Measurements from ENCODE around the gene TLDC2.

TLDC2 gene

DNA sequence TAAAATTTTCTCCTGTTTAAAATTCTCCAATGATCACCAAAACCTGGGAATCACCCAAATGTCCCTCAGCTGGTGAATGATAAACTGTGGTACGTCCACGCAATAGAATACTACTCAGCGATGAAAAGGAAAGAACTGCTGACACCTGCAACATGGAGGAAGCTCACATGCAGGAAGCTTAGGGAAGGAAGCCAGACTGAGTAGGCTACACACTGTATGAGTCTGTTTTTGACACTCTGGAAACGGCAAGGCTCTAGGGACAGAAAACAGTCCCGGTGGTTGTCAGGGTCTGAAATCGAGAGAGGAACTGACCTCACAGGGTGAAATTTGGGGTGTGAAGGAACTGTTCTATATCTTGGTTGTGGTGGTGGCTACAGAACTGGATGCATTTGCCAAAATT lies 25.2 kb upstream of the TLDC2 start:
- DNase-seq: no peak

DNA sequence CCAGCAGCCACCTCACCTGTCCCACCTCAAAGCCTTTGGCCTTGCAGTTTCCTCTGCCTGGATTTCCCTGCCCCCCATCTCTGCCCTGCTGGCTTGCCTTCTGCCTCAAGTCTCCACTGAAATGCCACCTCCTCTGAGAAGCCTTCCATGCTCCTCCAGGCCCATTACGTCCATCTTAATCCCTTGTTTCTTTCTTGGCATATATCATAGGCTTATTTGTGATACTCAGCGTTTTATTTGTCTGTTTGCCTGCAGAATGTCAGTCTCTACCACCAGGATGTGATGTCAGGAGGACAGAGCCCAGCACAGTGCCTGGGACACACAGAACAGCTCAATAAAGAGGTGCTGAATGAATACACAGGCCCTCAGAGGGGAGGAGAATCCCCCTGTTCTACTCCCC lies 24.4 kb upstream of the TLDC2 start:
- no peak for DNase-seq

DNA sequence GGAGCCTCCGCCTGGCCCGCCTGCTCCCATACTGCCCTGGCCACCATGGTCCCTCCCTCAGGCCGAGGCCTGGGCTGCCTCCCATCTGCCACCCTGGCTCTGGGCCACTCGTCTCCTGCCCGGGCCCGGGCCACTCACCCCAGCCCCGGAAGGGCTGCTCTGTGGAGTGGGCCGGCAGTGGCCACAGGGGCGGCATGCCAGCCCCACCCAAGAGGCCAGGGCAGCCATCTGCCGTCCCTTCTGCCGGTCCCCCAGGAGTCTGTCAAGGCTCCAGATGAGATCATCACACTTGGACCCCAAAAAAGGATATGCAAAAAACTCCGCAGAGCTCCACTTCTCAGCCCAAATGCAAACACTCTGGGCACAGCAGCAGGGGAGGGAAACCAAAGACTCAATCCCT lies 23.8 kb upstream of the TLDC2 start:
- no peak for DNase-seq

DNA sequence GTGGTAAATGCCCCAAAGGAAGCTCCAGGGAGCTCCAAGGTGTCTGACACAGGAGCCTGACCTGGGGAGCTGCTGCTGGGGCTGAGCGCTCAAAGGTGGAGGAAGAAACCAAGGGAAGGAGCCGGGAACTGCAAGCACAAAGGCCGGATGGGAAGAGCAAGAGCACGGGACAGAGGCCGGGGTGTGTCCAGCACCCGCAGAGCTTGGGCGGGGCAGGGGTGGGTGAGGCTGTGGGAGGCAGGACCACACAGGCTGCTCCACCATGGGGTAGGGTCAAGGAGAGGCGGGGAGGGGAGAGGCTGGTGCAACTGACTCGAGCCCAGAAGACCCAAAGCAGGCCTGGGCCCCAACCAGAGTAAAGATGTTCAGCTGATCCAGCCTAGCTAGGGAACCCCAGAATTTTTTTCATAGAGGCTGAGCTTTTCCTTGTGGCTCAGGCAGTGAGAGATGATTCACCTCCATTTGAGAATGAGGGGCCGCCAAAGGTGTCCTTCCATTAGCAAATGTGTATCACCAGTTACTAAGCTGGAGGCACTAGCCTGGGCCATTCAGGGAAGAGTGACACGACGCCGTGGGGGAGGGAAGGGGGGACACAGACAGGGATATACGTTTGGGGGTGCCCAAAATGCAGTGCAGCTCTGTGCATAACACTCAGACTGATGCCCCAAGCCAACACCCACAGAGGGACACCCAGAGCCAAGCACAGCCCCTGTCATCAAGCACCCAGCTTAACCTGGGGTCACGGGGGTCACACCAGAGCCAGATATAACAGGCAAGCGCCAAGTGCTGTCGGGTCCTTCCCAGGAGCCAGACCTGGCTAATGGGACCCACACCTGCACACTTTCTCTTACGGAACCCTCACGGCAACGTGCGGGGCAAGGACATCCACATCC lies 21.3 kb upstream of the TLDC2 start:
- DNase-seq: no peak

DNA sequence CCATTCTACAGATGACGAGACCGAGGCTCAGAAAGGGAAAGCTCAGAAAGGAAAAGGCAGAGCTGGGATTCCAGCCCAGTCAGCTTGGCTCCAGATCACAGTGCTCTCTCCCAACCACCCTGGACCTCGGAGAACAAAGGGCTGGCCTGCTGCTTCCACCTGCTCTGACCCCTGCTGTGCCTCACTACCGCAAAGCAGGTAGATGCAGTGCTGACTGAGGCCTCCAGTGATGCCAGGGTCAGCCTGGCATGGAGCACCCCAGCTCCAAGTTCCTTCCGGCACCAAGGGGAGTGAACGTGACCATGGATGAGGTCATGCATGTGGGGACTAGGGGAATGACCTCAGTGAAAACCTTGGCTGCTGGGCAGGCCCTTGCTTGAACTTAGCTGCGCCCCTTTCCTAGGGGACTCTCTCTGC lies 20.7 kb upstream of the TLDC2 start:
- DNase-seq: no peak

DNA sequence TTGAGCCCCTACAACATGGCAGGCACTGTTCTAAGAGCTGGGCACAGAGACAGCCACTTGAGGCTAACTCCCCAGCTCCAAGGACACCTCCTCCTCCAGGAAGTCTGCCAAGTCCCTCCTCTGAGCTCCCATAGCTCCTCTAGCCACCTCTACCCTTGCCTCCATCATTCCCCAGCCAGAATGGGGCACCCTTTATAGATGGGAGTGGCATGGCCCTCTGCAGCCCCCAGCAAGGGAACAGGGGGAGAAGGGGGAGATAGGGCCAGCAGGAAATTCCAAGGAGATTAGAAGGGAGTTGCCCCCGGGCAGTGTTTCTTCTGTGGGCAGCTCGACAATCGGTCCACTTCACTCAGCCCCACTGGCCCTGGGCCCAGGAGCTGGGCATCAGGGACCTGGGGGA lies 19.7 kb upstream of the TLDC2 start:
- no peak for DNase-seq

DNA sequence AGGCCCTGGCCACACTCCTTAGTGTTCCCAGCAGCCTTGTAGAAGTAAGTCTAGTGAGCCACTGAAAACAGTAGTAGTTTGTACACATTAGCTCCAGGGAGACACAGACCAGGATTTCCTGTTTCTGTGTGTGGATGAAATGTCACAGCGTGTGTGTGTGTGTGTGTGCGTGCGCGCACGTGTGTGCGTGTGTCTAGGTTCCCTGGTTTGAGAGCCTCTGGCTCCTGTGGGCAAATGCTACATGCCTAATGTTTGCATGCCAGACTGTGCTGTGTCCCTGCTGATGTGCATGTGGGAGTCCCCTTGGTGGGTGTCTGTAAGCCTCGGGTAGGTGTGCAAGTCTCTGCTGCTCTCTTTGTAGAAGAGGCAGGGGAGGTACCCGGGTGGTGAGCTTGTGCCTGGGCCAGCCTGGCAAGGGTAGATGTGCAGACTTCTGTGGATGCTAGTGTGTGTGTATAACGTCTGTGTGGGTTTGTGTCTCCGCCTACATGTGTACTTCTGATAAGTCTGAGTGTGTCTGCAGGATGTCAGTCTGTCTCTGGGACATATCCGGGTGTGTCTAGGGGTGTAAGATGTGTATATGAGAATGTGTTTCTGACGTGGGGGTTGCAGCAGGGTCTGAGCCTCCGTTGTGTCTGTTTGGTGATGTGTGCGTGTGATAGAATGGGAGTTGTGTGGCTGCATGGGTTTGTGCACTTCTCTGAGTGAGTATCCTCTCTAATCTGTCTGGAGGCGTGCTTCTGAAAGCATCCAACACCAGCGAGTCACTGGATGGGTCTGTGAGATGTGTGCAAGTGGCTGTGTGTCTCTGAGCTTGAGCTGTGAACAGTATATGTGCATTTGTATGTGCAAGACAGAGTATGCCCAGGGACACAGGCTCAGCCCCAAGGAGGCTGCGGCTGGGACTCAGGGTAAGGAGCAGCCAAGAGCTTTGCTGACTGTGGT lies 19.0 kb upstream of the TLDC2 start:
- DNase-seq: peak; percentile 41

DNA sequence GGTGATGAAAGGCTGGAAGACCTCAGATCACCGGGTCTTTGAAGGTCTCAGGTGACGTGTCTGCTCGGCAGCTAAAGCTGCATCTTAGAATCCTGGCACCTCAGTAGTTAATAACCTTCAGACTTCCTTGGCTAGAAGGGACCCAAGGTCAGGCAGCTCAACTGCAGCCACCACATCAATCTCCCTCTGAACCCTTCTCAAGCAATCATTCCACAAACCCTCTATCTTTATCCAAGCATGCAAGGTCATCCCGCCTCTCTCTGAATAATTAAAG lies 16.7 kb upstream of the TLDC2 start:
- no peak for DNase-seq

DNA sequence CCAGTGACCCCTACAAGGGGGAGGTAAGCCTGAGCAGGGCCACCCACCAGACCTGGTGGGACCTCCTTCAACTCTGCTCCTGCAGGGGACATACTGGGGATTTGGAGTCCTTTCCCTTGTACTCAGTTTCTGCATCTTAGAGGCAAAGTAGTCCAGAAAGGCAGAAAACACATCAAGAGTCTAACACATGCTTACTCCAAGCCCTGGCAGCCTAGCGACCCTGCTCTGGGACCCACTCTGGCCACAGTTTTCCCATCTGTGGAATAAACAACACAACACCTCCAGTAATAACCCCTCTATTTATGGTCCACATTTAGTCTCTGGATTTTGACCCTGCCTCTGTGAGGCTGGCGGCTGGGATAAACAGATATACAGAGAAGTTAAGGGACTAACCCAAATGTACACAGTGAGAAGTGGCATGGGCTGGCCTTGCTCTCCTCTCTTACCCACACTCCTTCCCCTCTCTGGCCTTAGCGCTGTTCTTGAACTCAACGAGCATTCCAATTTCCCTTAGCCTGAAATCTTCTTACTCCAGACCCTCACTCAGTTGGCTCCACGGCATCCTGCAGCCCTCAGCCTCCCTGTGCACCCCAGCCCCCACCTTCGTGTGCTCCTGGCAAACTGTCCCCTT lies 16.1 kb upstream of the TLDC2 start:
- no peak for DNase-seq

DNA sequence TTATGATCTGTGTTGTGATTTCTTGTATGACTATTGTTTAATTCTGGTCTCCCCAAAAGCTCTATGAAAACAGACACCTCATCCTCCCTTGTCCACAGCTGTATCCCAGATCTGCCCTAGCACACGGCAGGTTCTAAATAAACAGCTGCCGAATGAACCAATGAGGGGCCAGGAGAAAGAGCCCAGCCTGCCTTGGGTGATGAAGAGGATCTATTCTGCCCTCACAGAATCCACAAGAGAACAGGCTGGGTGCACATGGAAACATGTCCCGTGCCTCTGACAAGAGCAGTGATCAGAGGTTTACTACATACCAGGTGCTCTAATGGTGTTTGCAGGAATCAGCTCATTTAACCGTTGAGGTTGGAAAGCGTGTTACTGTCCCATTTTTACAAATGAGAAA lies 15.6 kb upstream of the TLDC2 start:
- DNase-seq: no peak

DNA sequence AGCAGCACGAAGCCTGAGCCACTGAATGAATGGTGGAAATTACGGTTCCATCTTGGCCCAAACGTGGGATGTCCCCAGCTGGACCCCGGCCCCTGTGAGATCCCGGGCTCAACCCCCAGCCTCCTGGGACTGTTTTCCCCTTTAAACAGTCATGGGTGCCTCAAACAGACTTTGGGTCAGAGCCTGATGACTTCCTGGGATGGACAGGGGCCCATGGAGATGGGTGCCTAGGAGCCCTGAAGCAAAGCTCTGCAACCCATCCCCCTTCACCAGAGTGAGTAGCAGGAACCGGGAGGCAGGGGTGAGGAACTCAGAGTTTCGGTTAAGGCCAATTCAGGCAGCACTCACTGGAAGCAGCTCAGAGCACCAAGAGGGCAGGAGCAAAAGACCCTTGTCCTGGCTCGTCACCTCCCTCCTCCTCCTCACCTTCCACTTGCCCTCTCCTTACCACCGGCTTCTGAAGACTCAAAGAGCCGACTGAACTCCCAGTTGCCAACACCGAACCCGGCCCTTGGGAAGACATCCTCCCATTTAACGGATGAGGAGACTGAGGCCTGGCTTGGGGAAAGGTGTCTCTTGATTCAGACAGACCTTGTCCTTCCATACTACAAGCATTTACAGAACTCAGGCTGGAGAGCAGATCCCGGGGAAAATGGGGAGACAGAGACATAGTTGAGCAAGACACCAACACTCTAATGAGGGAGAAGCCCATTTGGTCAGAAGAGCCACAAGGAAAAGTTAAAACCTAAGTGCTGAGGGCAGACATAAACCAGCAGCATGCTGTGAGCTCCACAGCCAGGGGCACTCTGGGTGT lies 14.9 kb upstream of the TLDC2 start:
- no peak for DNase-seq

DNA sequence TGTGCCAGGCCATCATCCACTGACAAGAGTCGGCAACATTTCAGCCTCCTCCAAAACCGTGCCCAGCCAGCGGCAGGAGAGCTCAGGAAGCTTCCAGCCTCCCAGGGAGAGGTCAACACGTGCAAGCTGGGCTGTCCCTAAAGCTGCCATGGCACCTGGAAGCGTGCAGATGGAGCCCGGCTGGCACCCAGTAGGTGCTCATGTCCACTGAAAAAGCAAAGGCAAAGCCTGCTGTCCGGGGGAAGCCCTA lies 14.4 kb upstream of the TLDC2 start:
- DNase-seq: no peak

DNA sequence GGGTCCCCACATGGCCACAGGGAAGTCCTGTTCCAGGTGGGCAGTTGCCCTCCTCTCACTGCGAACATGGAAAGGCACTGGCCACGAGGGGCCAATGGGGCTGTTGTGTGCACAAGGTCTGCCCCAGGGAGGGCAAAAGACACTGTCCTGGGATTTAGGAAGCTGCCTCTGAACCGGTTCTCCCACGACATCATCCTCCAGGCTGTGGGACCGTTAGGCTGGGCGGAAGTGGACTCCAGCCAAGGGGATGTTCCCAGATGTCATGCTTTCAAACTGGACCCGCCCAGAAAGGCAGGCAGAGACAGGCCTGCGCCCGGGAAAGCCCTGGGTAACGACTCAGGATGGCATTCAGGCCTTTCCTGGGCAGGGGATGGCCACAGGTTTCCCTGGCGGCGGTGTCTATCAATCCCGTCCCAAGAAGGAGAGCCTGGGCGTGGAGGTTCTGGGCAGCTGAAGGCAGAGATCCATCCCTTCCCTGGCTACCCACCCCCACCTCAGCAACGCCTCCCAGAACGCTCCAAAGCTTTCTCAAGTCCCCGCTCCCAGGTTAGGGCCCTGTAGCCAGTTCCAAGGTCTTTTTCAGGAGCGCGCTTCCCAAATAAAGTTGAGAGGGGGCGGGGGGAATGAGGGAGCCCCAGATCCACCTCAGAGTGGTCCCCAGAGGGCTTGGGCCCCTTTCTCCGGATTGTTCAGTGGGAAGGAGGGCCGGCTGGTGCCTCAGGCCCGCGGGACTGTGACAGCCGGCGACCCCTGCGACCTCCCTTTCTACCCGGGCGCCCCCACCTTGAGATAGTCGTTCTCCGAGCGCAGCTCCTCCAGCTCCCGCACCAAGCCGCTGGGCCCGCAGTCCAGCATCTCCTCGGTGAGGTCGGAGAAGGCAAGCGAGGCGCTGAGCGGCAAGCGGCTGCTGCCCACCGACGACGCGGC lies 13.8 kb upstream of the TLDC2 start:
- no peak for DNase-seq

DNA sequence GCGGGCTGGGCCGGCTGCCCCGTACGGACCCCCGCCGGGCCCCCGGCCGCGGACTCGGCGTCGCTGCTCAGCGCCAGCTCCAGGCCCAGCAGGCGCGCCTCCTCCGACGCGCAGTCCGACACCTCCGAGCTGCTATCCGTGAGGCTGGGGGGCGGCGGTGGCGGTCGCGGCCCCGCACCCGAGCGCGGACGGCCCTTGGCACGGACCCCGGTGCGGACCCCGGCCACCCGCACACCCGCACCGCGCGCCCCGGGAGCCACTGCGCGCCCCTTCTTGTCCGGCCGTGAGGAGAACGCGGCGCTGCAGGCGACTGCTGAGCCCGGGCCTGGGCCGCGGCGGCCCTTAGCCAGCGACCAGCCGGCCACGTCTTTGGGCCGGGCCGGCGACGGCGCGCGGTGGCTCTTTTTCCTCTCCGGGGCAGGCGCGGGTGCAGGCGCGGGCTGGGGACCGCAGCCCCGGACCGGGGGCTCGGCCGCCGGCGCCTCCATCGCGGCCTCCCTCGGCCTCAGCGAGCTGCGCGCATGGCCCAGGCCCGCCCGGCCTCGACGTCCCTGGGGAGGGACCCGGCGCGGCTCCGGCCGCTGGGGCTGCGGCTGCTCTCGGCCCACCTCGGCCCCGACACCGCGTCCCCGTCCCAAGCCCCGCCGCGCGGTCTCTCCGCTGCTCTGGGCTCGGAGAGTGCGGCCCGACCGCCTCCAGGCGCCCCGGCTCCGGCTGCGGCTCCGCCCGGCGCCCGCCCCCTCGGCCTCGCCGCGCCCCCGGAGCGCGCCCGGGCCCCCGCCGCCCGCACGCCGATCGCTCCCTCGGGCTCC lies 12.9 kb upstream of the TLDC2 start:
- DNase-seq: no peak

DNA sequence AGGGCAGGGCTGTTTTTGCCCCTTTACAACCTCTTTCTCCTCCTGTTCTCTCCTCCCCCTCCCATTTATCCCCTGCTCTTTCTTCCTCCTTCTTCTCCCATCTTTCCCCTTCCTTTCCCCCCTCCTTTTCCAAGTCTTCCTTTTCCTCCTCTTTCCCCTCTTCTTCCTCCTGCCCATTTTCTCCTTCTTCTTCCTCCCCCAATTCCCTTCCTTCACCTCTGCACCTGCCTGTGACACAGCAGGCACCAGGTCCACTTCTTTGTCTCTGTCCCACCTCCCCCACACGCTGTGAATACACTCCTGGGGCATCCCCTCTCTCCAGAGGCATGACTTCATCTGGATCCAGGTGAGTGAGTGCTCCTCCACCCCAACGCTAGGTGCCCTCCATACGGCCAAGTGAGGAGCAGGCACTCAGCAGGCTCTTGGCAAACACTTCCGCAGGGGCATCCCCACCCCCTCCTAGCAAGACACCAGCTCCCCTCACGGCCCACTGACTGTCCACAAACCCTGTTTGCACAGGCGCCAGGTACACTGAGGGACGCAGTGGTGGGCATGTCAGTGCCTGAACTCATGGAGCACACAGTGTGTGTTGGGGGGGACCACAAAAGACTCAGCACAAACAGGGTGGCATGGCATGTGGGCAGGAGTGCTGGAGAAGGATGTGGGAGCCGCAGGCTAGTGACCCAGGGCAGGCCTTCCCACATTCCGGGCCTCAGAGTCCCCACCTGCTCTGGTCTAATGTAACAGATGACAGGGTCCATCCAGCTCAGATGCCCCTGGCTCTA lies 10.7 kb upstream of the TLDC2 start:
- DNase-seq: no peak

DNA sequence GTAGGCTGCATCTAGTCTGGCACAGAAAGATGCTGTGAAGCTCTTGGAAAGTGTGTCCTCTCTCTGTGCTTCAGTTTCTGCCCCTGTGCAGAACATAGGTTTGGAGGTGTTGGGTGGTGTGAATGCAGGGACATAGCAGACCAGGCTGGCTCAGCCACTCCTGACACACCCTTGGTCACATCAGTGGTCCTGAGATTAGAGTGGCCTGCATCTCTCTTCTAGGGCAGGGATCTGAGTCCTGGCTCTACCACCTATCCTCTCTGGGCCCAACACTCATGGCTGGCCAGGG lies 10.1 kb upstream of the TLDC2 start:
- no peak for DNase-seq

DNA sequence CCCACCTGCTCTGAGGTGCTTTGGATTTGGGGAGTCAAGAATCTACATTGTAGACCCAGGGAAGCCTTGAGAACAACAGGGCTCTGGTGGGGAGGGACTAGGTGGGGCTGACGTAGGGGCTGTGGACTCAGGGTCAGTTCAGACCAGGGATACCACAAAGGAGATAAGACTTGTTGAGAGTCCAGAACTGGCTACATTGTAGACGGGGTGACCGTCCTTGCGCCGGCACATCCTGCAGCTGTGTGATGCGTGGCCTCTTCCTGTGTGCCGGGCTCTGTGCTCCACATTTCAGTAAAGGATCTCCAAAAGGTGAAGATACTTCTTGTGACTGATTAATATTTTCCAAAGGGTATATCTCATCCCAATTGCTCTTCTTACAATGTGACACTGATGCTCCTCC lies 9.8 kb upstream of the TLDC2 start:
- no peak for DNase-seq

DNA sequence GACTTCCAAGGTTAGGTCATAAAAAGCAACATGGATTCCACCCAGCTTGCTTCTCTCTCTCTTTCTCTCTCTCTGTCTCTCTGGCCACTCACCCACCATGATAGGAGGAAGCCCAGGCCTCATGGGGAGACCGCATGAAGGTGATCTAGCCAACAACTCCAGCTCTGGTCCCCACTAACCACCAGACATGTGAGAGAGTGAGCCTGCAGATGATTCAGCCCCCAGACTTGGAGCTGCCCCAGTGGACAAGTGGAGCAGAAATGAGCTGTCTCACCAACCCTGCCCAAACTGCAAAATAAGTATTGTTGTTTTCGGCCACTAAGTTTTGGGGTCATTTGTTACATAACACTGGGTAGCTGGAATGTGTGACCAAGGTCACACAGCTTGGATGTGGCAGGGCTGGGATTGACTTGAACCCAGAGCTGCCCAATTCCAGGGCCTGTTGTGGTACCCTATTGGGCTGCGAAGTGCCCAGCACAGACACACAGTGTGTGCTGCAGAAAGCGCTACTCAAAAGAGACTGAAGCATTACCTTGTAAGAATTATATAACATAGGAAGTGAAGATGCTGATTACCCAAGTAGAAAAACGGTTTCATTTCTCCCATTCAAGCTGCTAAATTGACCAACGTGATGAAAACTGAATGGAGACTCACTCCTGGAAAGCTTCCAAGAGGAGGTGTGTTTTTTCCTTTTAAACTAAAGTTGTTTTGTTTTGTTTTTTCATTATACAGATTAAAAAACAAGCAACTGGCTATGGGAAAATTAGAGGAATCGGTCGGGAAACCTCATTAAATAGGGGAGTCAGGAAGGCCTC lies 9.1 kb upstream of the TLDC2 start:
- DNase-seq: no peak
